Endothelial cell of umbilical vein (primary cell): Measurements from ENCODE around the gene STX12. TPM values are rescaled to one million over a fixed set of nuclear protein-coding genes. Genes with fewer than 3 reads are reported as not detected.
A peak's percentile ranks its signal among the peaks of the same experiment; 100 is the strongest.

Experiments
- BruUV-seq: library from RNA; stranded (reverse); fragments of 400-500 nt; replicated peaks from 2 replicates; lab custom pipeline; 2021; lab: Mats Ljungman, UMichigan
- CTCF ChIA-PET: fragments of 300-600, 350-600 bp; sonication (Branson Sonifier 250); formaldehyde crosslinking; loops from one replicate; lab custom pipeline; 2021; ENCODE audit warnings: antibody characterized with exemption, inconsistent platforms; lab: Charles Lee
- POLR2A ChIA-PET: fragments of 300-600, 350-600 bp; sonication (Branson Sonifier 250); formaldehyde crosslinking; loops from one replicate; lab custom pipeline; 2021; ENCODE audit warnings: antibody characterized with exemption, inconsistent platforms; lab: Charles Lee
- DNase-seq: peaks from one replicate; pipeline ENCODE4 v3.0.0-alpha.2; 2011; ENCODE audit warnings: low read depth, low spot score
- FAIRE-seq: peaks from 2 replicates; lab custom pipeline; 2011; peaks lifted over from hg19 to GRCh38; lab: Jason Lieb, UNC
- H2AFZ ChIP-seq: 2 replicates; pipeline ENCODE4 v1.6.0; 2012; ENCODE audit warnings: low read depth, low read length, control low read depth, inconsistent platforms
- H3K27ac ChIP-seq: 2 replicates; pipeline ENCODE4 v1.5.1; 2011; ENCODE audit warnings: low read depth, mild to moderate bottlenecking, control low read depth, low read length, moderate library complexity; ENCODE audit not compliant: insufficient read depth
- H3K27me3 ChIP-seq, 2 experiments: 2 replicates each; pipeline versions ENCODE4 v1.6.0 to v1.6.1; 2011; ENCODE audit warnings: low read length in 2 of 2, mixed read lengths in 1 of 2; ENCODE audit not compliant: control insufficient read depth in 2 of 2, insufficient read depth in 2 of 2
- H3K36me3 ChIP-seq, 2 experiments: 2 replicates in 1 of 2; 3 replicates in 1 of 2; pipeline ENCODE4 v1.5.1; 2011; ENCODE audit warnings: low read length in 2 of 2, mild to moderate bottlenecking in 1 of 2, moderate library complexity in 1 of 2; ENCODE audit not compliant: control insufficient read depth in 2 of 2, insufficient read depth in 2 of 2; ENCODE audit errors: extremely low read depth in 1 of 2
- H3K4me1 ChIP-seq: 3 replicates; pipeline ENCODE4 v1.5.1; 2011; ENCODE audit warnings: mild to moderate bottlenecking, low read length; ENCODE audit not compliant: control insufficient read depth, insufficient read depth; ENCODE audit errors: extremely low read depth
- H3K4me2 ChIP-seq: 2 replicates; pipeline ENCODE4 v1.6.1; 2011; ENCODE audit warnings: low read length, control low read depth, mixed read lengths; ENCODE audit not compliant: insufficient read depth
- H3K4me3 ChIP-seq, 3 experiments: fragments of 200-600 bp in 1 of 3; sonication (generic), shearing (Covaris generic) in 1 of 3; replicated peaks in 1 of 3; 2 replicates each; pipeline ENCODE4 v1.5.1; 2011 to 2016; ENCODE audit warnings: control low read depth in 3 of 3, low read length in 3 of 3, mild to moderate bottlenecking in 2 of 3, inconsistent platforms in 1 of 3, low read depth in 1 of 3, moderate library complexity in 1 of 3; ENCODE audit not compliant: insufficient read depth in 1 of 3
- H3K79me2 ChIP-seq: 2 replicates; pipeline ENCODE4 v1.6.0; 2012; ENCODE audit warnings: low read length, inconsistent platforms; ENCODE audit not compliant: control insufficient read depth, insufficient read depth
- H3K9ac ChIP-seq: replicated peaks from 2 replicates; pipeline ENCODE3; 2011; ENCODE audit warnings: low read length, control low read depth; ENCODE audit not compliant: insufficient read depth; ENCODE audit errors: extremely low read depth
- H3K9me1 ChIP-seq: replicated peaks from 3 replicates; pipeline ENCODE4 v1.6.0; 2011; ENCODE audit warnings: mild to moderate bottlenecking, low read length; ENCODE audit not compliant: control insufficient read depth, insufficient read depth; ENCODE audit errors: extremely low read depth
- H3K9me3 ChIP-seq: replicated peaks from 2 replicates; pipeline ENCODE4 v1.5.1; 2012; ENCODE audit warnings: low read length, inconsistent platforms; ENCODE audit not compliant: control insufficient read depth, insufficient read depth
- H4K20me1 ChIP-seq: replicated peaks from 2 replicates; pipeline ENCODE3; 2011; ENCODE audit warnings: mild to moderate bottlenecking, low read length; ENCODE audit not compliant: control insufficient read depth, insufficient read depth; ENCODE audit errors: extremely low read depth
- EZH2 ChIP-seq: IDR thresholded peaks from 2 replicates; pipeline ENCODE4 v1.6.1; 2012; ENCODE audit warnings: borderline replicate concordance, low read depth, mild to moderate bottlenecking, moderate library complexity, low read length, inconsistent platforms; ENCODE audit not compliant: severe bottlenecking
- GATA2 ChIP-seq: IDR thresholded peaks from 2 replicates; pipeline ENCODE4 v1.7.0; 2011; ENCODE audit warnings: low read depth, mild to moderate bottlenecking, moderate library complexity, mixed read lengths, low read length; ENCODE audit not compliant: insufficient read length, insufficient read depth
- JUN ChIP-seq: IDR thresholded peaks from 2 replicates; pipeline ENCODE4 v1.6.1; 2011; ENCODE audit warnings: borderline replicate concordance, low read depth; ENCODE audit not compliant: insufficient read length, insufficient read depth
- MYC ChIP-seq: IDR thresholded peaks from one replicate; pipeline ENCODE4 v1.6.1; 2011; ENCODE audit warnings: mild to moderate bottlenecking, low read depth, low read length
- POLR2A ChIP-seq: IDR thresholded peaks from 2 replicates; pipeline ENCODE4 v1.6.1; 2012; ENCODE audit warnings: low read depth, mild to moderate bottlenecking, control low read depth, low read length
- dilution Hi-C: fragments of 300-500 bp; cut with MboI; formaldehyde crosslinking; loops from one replicate; pipeline ENCODE4 v1.15.0; 2019; ENCODE audit warnings: low sequenced_read_pairs; ENCODE audit not compliant: extremely low pct_ligation_motif_present
- intact Hi-C: fragments of 100-400 bp; cut with micrococcal nuclease; formaldehyde crosslinking; loops from one replicate; pipeline ENCODE4 v1.10.0; 2022
- polyA plus RNA-seq, 4 experiments: library from polyadenylated mRNA; depleted of rRNA in 3 of 4; stranded (reverse) in 3 of 4; unstranded in 1 of 4; fragments of >200 nt; gene quantifications; 2 replicates each; pipeline versions ENCODE4 v1.2.1 to v1.2.3, GENCODE V29; 2011 to 2012; ENCODE audit warnings: missing spikeins in 1 of 4
- total RNA-seq: library from RNA; stranded (reverse); gene quantifications from 2 replicates; pipeline ENCODE4 v1.2.3, GENCODE V29; 2021
- TF ChIP-seq, protein P1 (sequence below): IDR thresholded peaks from 2 replicates; pipeline ENCODE4 v1.6.1; 2011; ENCODE audit not compliant: insufficient read depth, insufficient read length
- TF ChIP-seq, protein P2 (sequence below), 2 donors: IDR thresholded peaks; 1 replicate in 1 of 2; 2 replicates in 1 of 2; pipeline ENCODE4 v1.5.1; 2011; ENCODE audit warnings: low read length in 2 of 2, mild to moderate bottlenecking in 2 of 2, moderate library complexity in 2 of 2, control low read depth in 1 of 2, inconsistent platforms in 1 of 2, low read depth in 1 of 2; ENCODE audit not compliant: insufficient read depth in 1 of 2; ENCODE audit errors: extremely low read depth in 1 of 2

STX12 gene
- total and polyA plus RNA-seq, 2 donors (not counting 3 experiments of a cell fraction or from before 2014, with no cell fraction given), result 28.7 to 90.3 TPM

DNA sequence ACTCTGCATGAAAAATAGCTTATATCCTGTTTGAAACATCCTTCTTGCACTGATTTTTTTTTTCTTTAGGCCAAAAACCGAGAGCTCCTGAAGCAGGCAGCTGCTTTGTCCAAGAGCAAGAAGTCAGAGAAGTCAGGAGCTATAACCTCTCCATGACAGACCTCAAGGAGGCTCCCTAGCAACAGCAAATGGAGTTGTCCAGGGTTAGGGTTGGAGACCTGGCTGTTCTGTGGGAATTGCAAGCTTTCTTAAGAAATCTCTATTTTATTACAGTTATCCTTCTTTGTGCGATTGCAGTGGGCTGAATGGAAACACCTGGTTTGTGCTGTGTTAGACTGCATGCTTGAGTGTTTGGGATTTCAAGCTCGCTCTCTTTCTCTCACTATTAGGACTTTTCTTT lies 12.6 kb upstream of the STX12 start:
- POLR2A ChIA-PET, result interaction anchor here (1.2 kb wide), 1 partner anchor 13 kb away, joined by 8 read pairs; the partner anchor contains the start of gene STX12
- intact Hi-C loops (no loop called here), dilution Hi-C loops (no loop called here)
- no peak for TF ChIP-seq GATA2
- TF ChIP-seq POLR2A, result no peak
- TF ChIP-seq MYC, result no peak
- TF ChIP-seq, protein P1, sequence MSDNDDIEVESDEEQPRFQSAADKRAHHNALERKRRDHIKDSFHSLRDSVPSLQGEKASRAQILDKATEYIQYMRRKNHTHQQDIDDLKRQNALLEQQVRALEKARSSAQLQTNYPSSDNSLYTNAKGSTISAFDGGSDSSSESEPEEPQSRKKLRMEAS, result no peak
- no peak for TF ChIP-seq JUN
- no peak for TF ChIP-seq EZH2
- TF ChIP-seq, protein P2, sequence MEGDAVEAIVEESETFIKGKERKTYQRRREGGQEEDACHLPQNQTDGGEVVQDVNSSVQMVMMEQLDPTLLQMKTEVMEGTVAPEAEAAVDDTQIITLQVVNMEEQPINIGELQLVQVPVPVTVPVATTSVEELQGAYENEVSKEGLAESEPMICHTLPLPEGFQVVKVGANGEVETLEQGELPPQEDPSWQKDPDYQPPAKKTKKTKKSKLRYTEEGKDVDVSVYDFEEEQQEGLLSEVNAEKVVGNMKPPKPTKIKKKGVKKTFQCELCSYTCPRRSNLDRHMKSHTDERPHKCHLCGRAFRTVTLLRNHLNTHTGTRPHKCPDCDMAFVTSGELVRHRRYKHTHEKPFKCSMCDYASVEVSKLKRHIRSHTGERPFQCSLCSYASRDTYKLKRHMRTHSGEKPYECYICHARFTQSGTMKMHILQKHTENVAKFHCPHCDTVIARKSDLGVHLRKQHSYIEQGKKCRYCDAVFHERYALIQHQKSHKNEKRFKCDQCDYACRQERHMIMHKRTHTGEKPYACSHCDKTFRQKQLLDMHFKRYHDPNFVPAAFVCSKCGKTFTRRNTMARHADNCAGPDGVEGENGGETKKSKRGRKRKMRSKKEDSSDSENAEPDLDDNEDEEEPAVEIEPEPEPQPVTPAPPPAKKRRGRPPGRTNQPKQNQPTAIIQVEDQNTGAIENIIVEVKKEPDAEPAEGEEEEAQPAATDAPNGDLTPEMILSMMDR (IDR thresholded peaks at IDR 0.05; ENCODE audit: extremely low read depth in 1 of 2, insufficient read depth in 1 of 2, low read depth in 1 of 2, low read length in 2 of 2), result no peak
- H3K4me3 ChIP-seq, result no peak overlapping the region
- no TSS peak for BruUV-seq
- CTCF ChIA-PET, result interaction anchor here (0.9 to 3.3 kb wide), 17 partner anchors 9 to 91 kb away, joined by 3 to 19 read pairs (median 4); partner anchors contain the start of genes FAM76A, PPP1R8 and STX12
- H3K27ac ChIP-seq, result no peak overlapping the region
- H3K9ac ChIP-seq, result no peak overlapping the region
- no peaks in the 10 kb centered on the region for H4K20me1 ChIP-seq
- no peaks in the 10 kb centered on the region for H3K9me1 ChIP-seq
- DNase-seq (peak; percentile 37), FAIRE-seq (peak; percentile 18)
- peaks cover 2% of the 10 kb centered on the region in 2 experiments for H3K36me3 ChIP-seq
- no peaks in the 10 kb centered on the region for H3K27me3 ChIP-seq
- H3K4me1 ChIP-seq, result no peaks in the 10 kb centered on the region
- H2AFZ ChIP-seq, result no peak overlapping the region
- no peaks in the 10 kb centered on the region for H3K79me2 ChIP-seq
- H3K9me3 ChIP-seq, result no peaks in the 10 kb centered on the region
- no peak overlapping the region for H3K4me2 ChIP-seq
